GM19452 (cell line): ENCODE data around the gene GRIK3.
"Not testable (repeated sequence)": the region's sequence is repeated elsewhere in the genome, so short reads cannot be mapped to it uniquely, and the experiment has no call there.

Experiments used
- ATAC-seq: cut with Tn5 transposase; IDR thresholded peaks from one replicate; pipeline ENCODE4 v1.9.1; 2021; ENCODE audit not compliant: unreplicated experiment

Gene GRIK3

DNA sequence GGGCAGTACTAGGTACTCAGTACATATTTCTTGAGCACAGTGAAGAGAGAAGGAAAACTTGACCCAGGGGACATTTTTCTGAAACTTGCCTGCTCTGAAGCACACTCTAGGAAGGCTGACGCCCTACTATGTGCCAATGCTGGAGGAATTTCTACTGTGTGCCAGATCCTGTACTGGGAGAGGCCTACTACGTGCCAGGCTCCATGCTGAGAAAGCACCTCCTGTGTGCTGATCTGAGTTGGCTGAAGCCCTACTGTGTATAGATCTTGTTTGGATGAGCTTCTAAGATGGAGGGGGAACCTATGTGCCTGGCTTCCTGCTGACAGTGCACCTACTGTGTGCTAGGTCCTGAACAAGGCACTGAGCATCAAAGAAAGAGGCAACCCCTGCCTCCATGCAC lies 86.2 kb downstream of the GRIK3 start:
- no peak for ATAC-seq

DNA sequence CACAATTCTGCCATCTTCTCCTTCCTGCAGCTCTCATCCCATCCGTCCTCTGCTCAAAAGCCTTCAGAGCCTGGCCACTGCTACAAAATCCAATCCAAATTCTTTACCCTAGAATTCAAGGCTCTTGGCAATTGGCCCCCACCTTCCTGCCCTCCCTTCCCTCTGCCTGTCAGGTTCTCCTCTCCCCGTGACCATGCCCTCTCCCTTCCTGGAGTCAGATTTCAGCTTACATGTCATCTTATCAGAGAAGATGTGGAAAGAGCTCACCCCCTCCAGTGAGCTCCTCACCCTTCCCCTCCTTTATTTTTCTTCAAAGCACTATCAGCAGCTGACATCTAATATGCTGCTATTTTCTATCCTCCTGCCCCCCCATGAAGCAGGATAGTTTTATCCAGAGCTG lies 86.9 kb downstream of the GRIK3 start:
- ATAC-seq, result no peak

DNA sequence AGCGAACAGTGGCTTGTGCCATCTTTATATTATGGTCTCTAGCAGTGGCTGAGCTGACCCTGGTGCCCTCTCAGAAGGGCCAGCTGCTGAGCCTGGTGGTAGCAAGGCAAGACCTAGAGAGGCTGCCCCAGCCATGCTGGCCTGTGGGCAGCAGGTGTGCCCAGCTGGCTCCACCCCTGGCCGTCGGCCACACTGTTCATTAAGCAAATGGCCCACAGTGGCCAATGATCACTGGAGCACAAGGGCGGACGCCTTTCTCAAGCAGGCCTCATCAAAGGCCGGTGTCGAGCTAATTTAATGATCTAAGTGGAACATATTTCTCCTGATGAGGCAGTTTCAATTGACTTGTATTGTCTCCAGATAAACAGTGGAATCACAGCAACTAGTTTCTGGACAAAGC lies 89.4 kb downstream of the GRIK3 start:
- no peak for ATAC-seq

DNA sequence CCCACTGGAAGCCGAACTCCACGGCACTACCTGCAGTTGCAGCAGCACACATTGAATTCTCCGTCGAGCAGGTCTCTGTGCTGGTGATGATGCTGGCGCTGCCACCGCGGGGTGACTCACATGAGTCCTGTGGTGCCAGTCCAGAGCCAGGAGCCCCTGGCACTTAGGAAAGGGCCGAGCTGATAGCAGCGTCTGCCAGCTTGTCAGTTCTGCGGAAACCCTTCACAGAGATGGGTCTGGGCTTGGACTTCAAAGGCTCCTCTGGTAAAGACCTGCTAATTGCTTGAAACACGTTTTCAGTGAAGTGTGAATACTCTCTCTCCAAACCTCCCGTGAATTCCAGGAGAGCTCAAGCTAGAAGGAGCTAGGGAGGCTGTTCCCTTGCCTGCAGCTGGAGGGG lies 92.2 kb downstream of the GRIK3 start:
- ATAC-seq, result no peak

DNA sequence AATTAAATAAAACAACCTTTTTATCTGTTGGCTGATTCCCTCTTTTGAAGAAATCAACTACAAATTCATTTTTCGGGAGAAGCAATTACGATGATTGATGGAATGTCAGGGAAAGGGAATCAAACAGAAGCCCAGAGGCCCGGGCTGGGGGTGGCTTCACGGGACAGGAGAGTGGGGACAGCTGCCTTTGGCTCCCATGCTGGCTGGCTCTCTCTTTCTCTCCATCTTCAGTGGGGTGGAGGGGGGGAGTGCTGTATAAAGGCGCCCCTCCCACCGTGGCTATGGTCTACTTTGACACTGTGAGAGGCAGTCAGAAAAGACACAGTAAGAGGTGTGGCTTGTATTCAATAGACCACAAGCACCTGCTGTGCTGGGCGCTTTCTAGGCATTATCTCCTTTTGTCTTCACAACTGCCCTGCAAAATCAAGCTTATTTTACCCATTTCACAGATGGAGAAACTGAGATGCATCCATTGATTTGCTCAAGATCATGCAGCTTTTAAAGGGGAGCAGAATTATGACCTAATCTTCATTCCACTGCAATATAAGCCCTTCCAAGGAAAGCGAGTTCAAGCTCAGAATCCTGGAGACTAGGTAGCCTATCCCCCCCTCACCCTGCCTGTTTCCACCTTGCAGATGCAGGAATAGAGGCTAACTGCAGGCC lies 92.9 kb downstream of the GRIK3 start:
- ATAC-seq, result no peak

DNA sequence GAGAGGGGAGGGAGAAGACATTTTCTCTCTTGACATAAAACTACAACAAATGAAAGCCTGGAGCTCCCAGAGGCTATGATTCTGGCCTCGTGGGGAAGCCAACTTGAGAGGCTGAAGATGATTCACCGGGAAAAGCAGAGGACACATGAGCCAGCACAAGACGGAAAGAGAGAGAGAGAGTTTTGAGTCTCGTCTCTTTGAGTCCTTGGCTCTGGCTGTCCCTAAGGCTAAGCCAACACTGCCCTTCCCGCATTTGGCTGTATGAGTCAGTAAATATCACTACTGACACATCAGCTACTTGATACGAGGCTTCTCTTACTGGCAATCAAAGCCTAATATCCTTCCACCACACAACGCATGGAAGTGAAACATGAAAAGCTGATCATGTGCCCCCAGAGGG lies 95.5 kb downstream of the GRIK3 start:
- no peak for ATAC-seq

DNA sequence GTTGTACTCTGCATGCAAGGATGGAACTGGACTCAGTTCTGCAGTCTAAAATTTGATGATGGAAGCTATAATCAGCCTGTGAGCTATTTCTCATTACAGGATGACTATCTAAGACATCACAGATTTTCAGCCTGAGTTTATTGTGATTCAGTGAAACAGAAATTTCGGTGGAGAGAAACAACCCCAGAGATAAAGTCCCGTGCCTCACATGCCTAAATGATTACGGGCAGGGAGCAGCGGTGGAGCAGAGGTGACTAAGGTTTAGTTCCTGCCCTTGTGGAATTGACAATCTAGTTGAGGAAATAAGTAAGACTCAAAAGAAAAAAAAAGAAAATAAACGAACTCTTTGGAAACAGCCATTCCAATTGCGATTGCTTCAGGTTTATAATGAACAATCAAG lies 96.9 kb downstream of the GRIK3 start:
- no peak for ATAC-seq

DNA sequence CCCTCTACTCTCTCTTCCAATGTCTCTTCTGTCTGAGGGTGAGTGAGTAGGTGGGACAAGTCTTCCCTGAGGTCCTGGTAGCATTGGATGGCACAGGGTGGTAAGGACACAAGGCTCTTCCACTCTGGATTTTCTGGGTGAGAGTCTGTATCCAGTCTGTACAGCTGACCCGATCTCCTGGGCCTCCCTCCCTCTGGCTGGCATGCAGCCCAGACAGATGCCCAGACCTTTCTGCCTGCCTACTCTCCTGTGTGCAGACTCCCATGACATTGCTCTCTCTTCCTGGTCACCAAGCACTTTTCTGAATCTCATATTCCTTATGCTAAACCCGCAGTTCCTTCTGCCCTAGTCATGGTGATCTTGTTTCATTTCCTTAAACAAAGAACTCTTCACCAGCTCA lies 100.3 kb downstream of the GRIK3 start:
- no peak for ATAC-seq

DNA sequence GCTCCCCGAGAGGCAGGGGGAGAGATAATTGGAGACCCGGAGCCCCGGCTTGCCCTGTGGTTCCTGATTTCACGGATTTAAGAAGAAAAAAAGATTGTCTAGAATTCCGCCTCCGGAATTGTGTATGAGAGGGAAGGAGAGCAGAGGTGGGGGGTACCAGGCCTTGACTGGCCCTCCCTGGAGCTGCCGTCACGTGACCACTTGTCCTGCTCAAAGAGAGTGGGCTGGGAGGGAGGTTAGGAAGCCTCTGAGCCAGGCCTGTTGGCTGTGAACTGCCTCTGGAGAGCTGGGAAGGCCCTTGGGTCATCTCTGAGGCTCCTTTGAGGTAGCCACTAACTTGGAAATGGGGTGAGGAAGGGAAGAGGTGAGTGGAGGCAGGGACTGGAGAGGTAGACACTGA lies 106.5 kb downstream of the GRIK3 start:
- ATAC-seq, result no peak

DNA sequence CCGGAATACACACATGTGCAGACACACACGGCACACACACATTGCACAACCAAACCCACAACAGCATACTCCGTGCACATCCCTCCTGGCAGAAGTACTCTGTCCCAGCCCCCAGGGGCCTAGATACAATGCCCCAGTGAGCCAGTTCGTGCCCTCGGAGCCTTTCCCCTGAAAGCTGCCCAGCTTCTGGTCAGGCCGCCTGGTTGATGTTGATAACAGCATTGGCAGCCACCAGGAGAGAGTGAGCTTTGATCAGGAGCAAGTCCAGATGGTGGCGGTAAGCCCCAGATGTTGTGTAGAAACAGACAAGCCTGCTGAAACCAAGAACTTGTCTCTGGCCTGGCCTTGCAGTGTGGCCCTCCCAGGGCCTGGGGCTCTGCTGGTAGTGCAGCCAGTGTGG lies 109.1 kb downstream of the GRIK3 start:
- ATAC-seq, result no peak

DNA sequence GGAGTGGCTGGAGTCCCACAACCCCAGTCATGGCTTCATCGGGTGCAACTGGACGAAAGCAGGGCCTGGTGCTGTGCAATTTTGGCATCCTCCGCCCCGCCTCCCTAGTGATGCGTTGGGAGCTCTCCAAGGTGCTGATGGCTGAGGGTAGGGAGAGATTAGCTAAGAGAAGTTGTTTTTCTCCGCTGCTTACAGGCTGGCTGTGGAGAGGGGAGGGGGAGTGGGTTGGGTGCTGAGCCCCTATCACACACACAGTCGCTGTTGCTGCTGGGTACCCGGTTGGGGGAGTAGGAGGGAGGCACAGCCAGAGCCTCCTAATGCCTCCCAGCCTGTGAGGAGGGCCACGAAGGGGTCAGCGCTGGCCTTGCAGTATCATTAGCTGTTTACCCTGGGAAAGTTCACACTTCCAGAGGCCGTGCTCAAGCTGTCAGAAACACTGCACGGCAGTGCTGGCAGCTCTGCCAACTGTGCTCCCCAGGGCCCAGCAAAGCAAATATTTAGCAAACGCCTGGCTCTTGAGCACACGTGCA lies 110.0 kb downstream of the GRIK3 start:
- no peak for ATAC-seq

DNA sequence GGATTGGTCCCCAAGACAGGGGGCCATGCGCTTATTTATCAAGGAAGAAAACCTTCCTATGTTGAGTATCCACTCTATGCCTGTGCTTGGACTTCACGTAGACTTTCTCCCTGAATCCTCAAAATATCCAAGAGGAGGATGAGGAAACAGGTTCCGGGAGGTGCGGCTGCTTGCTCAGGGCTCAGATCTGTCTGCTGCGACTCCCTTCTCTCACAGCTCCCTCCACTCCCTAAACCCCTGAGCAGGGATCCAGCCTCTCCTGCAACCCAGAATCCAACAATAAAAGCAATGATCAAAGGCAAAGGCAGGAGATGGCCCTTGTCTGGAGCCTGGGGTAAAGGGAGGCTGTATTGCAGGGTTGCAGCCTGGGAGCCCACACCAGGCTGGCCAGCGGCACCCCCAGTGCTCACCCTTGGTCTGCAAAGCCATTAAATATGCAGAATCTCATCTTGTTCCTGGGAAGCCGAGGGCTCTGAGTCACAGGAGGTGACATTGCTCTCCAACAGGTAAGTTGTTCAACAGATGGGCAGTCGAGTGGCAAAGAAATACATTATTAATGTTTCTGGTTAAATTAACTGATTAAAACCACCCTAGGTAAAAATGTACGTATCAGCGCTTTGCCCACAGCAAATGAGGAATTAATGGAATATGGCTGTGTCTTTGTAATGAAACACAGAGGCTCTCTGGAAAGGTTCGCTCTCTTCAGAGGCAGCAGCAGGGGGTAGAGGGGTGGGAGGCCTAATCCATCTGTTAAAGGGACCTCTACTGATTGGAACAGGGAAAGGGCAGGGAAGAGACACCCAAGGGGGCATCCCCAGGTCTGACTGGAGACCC lies 111.5 kb downstream of the GRIK3 start:
- no peak for ATAC-seq

DNA sequence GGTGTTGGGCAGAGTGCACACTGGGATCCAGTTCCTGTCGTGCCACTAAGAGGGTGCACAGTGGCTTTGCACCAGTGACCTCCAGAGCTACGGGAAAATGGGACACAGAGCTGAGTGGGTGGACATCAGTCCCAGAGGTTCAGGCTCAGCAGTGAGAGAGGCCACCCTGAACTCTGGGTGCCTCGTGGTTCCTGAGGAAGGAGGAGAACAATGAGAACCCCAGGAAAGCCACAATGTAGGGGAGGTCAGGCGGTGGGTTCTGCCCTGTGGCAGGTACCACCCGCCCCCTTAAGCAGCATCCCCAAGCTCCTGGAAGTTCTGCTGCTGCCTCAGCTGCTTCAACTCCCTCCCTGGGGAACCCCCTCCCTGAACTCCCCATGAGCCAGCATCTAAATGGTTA lies 112.2 kb downstream of the GRIK3 start:
- ATAC-seq, result no peak

DNA sequence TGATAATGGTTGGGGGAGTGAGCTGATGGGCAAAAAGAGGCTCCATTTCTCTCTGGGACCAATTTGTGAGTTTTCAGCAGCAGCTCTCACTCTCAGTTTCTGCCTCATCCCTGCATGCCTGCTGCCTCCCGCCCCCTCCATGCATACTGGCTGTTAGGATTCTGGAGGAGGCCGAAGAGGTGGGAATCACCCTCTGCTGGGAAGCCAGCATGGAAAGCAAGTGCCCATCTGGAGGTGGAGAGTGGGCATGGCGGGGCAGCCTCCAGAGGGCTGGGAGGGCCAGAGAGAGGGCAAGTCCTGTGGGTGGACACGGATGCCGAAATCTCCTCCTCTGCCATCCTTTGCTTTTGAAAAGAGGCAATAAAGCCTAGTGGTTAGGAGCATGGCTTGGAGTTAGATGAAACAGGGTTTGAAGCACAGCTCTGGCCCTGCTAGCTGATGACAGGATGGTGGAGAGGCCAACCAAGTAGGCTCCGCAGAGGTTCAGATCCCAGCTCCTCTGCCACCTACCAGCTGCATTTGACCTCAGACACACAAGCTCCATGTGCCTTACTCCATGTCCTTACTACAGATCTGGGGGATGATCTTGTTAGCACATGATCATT lies 113.4 kb downstream of the GRIK3 start:
- ATAC-seq, result no peak

DNA sequence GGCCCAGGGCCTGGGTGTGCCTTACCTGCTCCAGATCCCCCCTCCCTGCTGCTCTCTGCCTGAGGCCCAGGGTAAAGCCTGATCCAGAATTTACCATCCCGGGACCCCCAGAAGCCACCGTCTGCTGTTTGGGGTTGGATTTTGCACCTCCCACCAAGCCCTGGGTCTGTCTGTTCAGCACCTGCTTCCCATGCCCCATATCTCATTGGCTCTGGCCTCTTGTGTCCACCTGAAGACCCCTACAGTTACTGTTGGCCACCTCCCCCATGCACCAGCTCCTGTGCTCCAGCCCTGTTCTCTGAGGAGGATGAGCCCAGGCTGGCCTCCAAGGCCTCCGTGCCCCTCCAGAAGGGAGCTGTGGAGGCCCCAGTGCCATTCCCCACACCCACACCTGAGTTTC lies 113.9 kb downstream of the GRIK3 start:
- no peak for ATAC-seq

DNA sequence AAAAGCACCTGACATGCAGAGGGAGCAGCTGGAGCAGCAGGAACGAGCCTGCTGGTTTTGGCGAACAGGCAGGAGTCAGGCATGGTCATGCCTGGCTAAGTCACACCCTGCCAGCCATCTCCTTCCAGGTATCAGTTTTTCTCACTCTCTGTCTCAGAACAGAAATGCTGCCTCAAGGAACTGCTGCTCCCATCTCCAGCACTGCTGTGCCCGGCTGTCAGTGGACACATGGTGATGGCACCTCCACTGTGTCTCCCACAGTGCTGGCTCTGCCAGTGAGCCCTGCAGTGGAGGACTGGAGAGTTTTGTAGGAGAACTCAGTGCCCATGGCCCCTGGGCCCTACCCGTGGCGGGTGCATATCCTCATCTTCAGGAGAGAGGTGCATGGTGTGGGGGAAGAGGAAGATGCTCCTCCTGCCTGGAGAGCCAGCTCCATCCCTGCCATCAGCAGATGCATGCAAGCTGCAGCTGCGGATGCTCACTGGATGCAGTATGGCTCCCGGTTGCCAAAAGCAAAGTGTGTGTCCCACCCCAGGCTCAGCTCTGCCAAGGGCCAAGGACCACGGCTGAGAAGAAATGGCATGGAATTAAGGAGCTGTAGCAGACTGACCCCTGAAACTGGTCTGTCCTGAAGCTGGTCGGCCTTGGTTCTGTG lies 114.7 kb downstream of the GRIK3 start:
- no peak for ATAC-seq

DNA sequence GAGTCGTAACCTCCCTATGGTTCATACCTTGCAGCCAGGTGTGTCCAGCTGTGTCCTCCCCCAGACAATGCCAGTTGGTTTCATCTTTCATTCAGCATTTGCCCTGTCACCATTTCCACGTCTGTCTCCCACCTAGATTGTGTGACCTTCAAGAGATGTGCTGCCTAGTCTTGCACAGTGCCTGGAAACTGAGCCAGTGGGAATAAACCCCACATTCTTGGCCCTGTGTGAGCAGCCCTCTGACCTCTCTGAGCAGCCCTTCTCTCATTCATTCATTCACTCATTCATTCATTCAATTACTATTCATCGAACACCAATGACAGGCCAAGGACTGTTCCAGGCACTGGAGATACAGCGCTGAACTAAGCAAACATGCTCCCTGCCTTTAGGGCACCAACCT lies 115.7 kb downstream of the GRIK3 start:
- ATAC-seq, result no peak

DNA sequence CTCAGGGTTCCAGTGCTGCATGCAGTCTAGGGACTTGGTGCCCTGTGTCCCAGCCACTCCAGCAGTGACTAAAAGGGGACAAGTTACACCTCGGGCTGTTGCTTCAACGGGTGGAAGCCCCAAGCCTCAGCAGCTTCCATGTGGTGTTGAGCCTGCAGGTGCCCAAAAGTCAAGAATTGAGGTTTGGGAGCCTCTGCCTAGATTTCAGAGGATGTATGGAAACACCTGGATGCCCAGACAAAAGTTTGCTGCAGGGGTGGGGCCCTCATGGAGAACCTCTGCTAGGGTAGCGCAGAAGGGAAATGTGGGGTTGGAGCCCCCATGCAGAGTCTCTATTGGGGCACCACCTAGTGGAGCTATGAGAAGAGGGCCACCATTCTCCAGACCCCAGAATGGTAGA lies 117.8 kb downstream of the GRIK3 start:
- not testable (repeated sequence) for ATAC-seq

DNA sequence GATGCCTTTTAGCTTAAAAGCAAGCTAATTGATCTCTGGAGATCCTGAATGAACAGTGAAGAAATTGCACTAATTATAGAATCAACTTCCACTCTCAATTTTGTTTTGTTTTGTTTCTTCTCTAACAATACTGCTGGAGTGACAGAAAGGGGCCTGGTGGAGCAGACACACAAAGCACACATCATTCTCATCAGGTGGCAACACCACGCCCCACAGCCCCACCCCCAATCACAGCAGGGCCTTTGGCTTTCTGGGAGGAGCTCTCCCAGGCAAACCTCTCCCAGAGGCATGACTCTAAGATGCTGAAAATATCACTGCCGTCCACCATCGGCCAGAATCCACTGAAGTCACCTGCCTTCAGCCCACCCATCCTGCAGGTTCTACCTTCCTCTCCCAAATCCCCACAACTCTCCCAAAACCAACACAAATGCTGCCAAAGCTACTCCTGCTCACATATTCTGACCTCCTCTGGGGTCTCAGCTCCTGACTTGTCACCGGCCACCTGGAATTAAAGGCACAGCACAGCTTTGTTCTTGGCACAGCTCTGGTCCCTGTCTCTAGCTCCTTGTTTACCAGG lies 120.7 kb downstream of the GRIK3 start:
- ATAC-seq, result no peak

DNA sequence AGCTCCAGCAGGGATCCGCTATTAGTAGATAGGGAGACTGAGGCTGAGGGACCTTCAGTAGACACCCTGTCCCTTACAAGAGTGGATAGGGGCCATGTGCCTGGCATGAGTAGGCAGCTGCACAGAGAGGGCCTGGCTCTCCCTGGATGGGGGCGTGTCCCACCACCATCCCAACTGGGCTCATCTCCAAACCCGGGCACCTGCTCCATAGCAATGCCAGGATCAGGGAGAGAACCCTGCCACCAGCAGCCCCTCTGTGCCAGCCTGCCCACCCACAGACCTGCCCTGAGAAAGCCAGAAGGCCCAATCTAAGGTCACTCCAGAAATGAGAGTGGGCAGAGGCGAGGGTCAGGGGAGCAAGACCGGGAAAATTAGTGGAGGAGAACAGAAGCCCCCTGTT lies 121.3 kb downstream of the GRIK3 start:
- no peak for ATAC-seq

DNA sequence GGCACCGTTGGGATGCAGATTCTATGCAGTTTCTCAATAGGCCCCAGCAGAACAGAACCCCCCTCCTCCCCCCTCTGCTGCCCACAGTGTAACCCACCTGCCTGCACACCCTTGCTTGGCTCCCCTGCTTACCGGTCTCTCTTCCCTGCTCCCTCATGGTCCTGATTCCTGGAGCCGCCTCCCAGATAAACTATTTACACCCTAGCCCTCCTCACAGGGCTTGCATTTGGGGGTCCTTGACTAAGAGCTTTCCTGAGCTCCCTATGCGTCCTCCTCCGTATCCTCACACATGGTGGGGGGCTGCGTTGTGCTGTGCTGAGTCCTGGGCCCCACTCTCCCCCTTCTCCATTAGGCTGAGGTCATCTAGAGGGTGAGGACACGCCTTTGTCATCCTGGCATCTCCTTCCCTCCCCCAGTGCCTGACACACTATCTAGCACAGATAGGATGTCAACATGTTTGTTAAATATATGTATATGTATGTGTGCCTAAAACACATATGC lies 121.9 kb downstream of the GRIK3 start:
- no peak for ATAC-seq
